Caki2 (cell line): ENCODE data around the gene TBC1D1. TPM values are rescaled to one million over a fixed set of nuclear protein-coding genes. Genes with fewer than 3 reads are reported as not detected.

Experiments
- DNase-seq: peaks from one replicate; pipeline ENCODE4 v3.0.0-alpha.2; 2015; ENCODE audit warnings: low read depth
- in situ Hi-C: cut with HindIII; loops from 2 replicates; pipeline ENCODE4 v1.10.0; 2016; ENCODE audit warnings: low sequenced_read_pairs, low pct_unique_long_range_greater_than_20kb, mixed read lengths
- total RNA-seq: library from RNA; depleted of rRNA; stranded (reverse); fragments of >200 nt; shearing (Covaris generic); gene quantifications from 2 replicates; pipeline ENCODE4 v1.2.3, GENCODE V29; 2014; ENCODE audit warnings: low replicate concordance

TBC1D1 gene
- total RNA-seq, 1 experiment from 2014 or later, result 38.6 TPM

GRCh38 chr4:38095691-38096090 is 204.8 kb downstream of the TBC1D1 start:
- DNase-seq, result no peak
- in situ Hi-C loops, result no loop called here

- in situ Hi-C loops, result no loop called here
Measured at GRCh38 chr4:38097818-38098217, 206.9 kb downstream of the TBC1D1 start.

GRCh38 chr4:38099020-38099600 is 208.2 kb downstream of the TBC1D1 start:
- in situ Hi-C loops, result no loop called here
- no peak for DNase-seq

More at GRCh38 chr4:38097818-38098217, 206.9 kb downstream of the TBC1D1 start:
- DNase-seq, result no peak

- in situ Hi-C loops, result no loop called here
Measured at GRCh38 chr4:38099908-38100407, 209.1 kb downstream of the TBC1D1 start.

GRCh38 chr4:38100474-38101255 is 209.8 kb downstream of the TBC1D1 start:
- no peak for DNase-seq
- in situ Hi-C loops, result no loop called here

More at GRCh38 chr4:38099908-38100407, 209.1 kb downstream of the TBC1D1 start:
- no peak for DNase-seq

GRCh38 chr4:38101563-38101962 is 210.7 kb downstream of the TBC1D1 start:
- in situ Hi-C loops, result no loop called here
- DNase-seq, result no peak

GRCh38 chr4:38102957-38103588 is 212.2 kb downstream of the TBC1D1 start:
- in situ Hi-C loops, result no loop called here

GRCh38 chr4:38105475-38106220 is 214.8 kb downstream of the TBC1D1 start:
- in situ Hi-C loops, result no loop called here
- DNase-seq, result no peak

More at GRCh38 chr4:38102957-38103588, 212.2 kb downstream of the TBC1D1 start:
- no peak for DNase-seq

GRCh38 chr4:38106311-38106710 is 215.4 kb downstream of the TBC1D1 start:
- in situ Hi-C loops, result no loop called here
- DNase-seq, result no peak

- no peak for DNase-seq
Measured at GRCh38 chr4:38106886-38107514, 216.1 kb downstream of the TBC1D1 start.

GRCh38 chr4:38107818-38108217 is 216.9 kb downstream of the TBC1D1 start:
- DNase-seq, result no peak
- in situ Hi-C loops, result no loop called here

More at GRCh38 chr4:38106886-38107514, 216.1 kb downstream of the TBC1D1 start:
- in situ Hi-C loops, result no loop called here

- in situ Hi-C loops, result no loop called here
- no peak for DNase-seq
Measured at GRCh38 chr4:38109370-38109769, 218.5 kb downstream of the TBC1D1 start.

- DNase-seq, result no peak
- in situ Hi-C loops, result no loop called here
Measured at GRCh38 chr4:38109896-38110295, 219.0 kb downstream of the TBC1D1 start.

GRCh38 chr4:38111024-38111423 is 220.1 kb downstream of the TBC1D1 start:
- no peak for DNase-seq
- in situ Hi-C loops, result no loop called here

GRCh38 chr4:38111717-38112116 is 220.8 kb downstream of the TBC1D1 start:
- DNase-seq, result no peak
- in situ Hi-C loops, result no loop called here

GRCh38 chr4:38113132-38113531 is 222.2 kb downstream of the TBC1D1 start:
- in situ Hi-C loops, result no loop called here

GRCh38 chr4:38113551-38113950 is 222.7 kb downstream of the TBC1D1 start:
- no peak for DNase-seq
- in situ Hi-C loops, result no loop called here

More at GRCh38 chr4:38113132-38113531, 222.2 kb downstream of the TBC1D1 start:
- no peak for DNase-seq
